HepG2 (cell line): ENCODE measurements around the gene ZBTB7B. TPM values are rescaled to one million over a fixed set of nuclear protein-coding genes. Genes with fewer than 3 reads are reported as not detected.

Source experiments
- AGO1 ChIP-seq: fragments of 200-400 bp; formaldehyde crosslinking; IDR thresholded peaks from 2 replicates; pipeline ENCODE4 v1.6.1; 2017; ENCODE audit warnings: mild to moderate bottlenecking, low read depth, low read length, moderate library complexity; ENCODE audit not compliant: poor library complexity, severe bottlenecking
- ATF7 ChIP-seq, 2 experiments: fragments of 450-650 bp in 1 of 2; sonication (generic) in 1 of 2; formaldehyde crosslinking in 1 of 2; IDR thresholded peaks; 2 replicates each; pipeline versions ENCODE4 v1.4.0 to v1.6.1; 2016 to 2020; ENCODE audit warnings: antibody characterized with exemption in 1 of 2, mild to moderate bottlenecking in 1 of 2, missing genetic modification reagents in 1 of 2
- CHD4 ChIP-seq: fragments of 200-600 bp; sonication (generic); IDR thresholded peaks from 2 replicates; pipeline ENCODE4 v1.7.0; 2017; ENCODE audit warnings: mild to moderate bottlenecking, low read length, borderline replicate concordance
- CREB1 ChIP-seq, 2 experiments: fragments of 450-650 bp in 1 of 2; IDR thresholded peaks; 2 replicates each; pipeline ENCODE4 v1.6.1; 2016 to 2017; ENCODE audit warnings: control low read depth in 1 of 2, mild to moderate bottlenecking in 1 of 2, missing compliant biosample characterization in 1 of 2, missing genetic modification characterization in 1 of 2
- FOXP1 ChIP-seq, 2 experiments: fragments of 450-650 bp in 1 of 2; IDR thresholded peaks; 2 replicates each; pipeline ENCODE4 v1.6.1; 2017 to 2018; ENCODE audit warnings: antibody characterized with exemption in 1 of 2
- HDAC1 ChIP-seq: sonication (generic); formaldehyde crosslinking; IDR thresholded peaks from 2 replicates; pipeline ENCODE4 v1.5.1; 2020; ENCODE audit warnings: mild to moderate bottlenecking, missing genetic modification reagents
- HDAC6 ChIP-seq: fragments of 200-600 bp; sonication (generic); IDR thresholded peaks from 2 replicates; pipeline ENCODE4 v1.7.0; 2017; ENCODE audit warnings: mild to moderate bottlenecking, antibody characterized with exemption, low read length, low read depth
- JUNB ChIP-seq: sonication (generic); formaldehyde crosslinking; IDR thresholded peaks from 2 replicates; pipeline ENCODE4 v1.8.0; 2022; ENCODE audit warnings: missing genetic modification reagents, mild to moderate bottlenecking, borderline replicate concordance
- KDM1A ChIP-seq: IDR thresholded peaks from 2 replicates; pipeline ENCODE4 v1.6.1; 2016; ENCODE audit warnings: missing compliant biosample characterization
- MED8 ChIP-seq: sonication (generic); formaldehyde crosslinking; IDR thresholded peaks from 2 replicates; pipeline ENCODE4 v1.8.1; 2023; ENCODE audit warnings: mild to moderate bottlenecking, missing genetic modification reagents; ENCODE audit not compliant: insufficient replicate concordance
- NFKB2 ChIP-seq: sonication (generic); formaldehyde crosslinking; IDR thresholded peaks from 2 replicates; pipeline ENCODE4 v1.4.0; 2020; ENCODE audit warnings: missing genetic modification reagents, borderline replicate concordance
- ZBTB7B ChIP-seq: sonication (generic); formaldehyde crosslinking; IDR thresholded peaks from 2 replicates; pipeline ENCODE4 v1.4.0; 2020; ENCODE audit warnings: missing genetic modification reagents
- ZNF549 ChIP-seq: sonication (generic); formaldehyde crosslinking; IDR thresholded peaks from 2 replicates; pipeline ENCODE4 v1.5.0; 2020; ENCODE audit warnings: missing genetic modification reagents
- ZNF572 ChIP-seq: sonication (generic); formaldehyde crosslinking; IDR thresholded peaks from 2 replicates; pipeline ENCODE4 v1.5.1; 2020; ENCODE audit warnings: mild to moderate bottlenecking, missing genetic modification reagents
- ZNF703 ChIP-seq: sonication (generic); formaldehyde crosslinking; IDR thresholded peaks from 2 replicates; pipeline ENCODE4 v1.5.1; 2020; ENCODE audit warnings: missing genetic modification reagents, mild to moderate bottlenecking, moderate library complexity, borderline replicate concordance
- ZSCAN31 ChIP-seq: sonication (generic); formaldehyde crosslinking; IDR thresholded peaks from 2 replicates; pipeline ENCODE4 v1.5.0; 2020; ENCODE audit warnings: low read depth, mild to moderate bottlenecking, missing genetic modification reagents
- polyA plus RNA-seq, 8 experiments: library from polyadenylated mRNA; depleted of rRNA in 3 of 8; stranded (reverse) in 7 of 8; unstranded in 1 of 8; fragments of >200 nt; fragmentation: Illumina TruSeq in 4 of 8; extraction: Trizol in 4 of 8; gene quantifications; 2 replicates each; pipeline versions ENCODE4 v1.2.1 to v1.2.3, GENCODE V29; 2011 to 2016; ENCODE audit warnings: low read depth in 4 of 8, missing spikeins in 1 of 8, mixed read lengths in 1 of 8; ENCODE audit not compliant: insufficient read depth in 1 of 8
- total RNA-seq, 5 experiments: library from RNA; depleted of rRNA; stranded (reverse); fragments of >200 nt; fragmentation: Illumina TruSeq; extraction: Trizol; gene quantifications; 2 replicates each; pipeline ENCODE4 v1.2.3, GENCODE V29; 2016; ENCODE audit warnings: low read depth in 1 of 5
- TF ChIP-seq, protein P1 (sequence below): sonication (generic); formaldehyde crosslinking; IDR thresholded peaks from 2 replicates; pipeline ENCODE4 v1.4.0; 2020; ENCODE audit warnings: mild to moderate bottlenecking, missing genetic modification reagents
- TF ChIP-seq, protein P2 (sequence below): IDR thresholded peaks from 2 replicates; pipeline ENCODE4 v1.6.1; 2016; ENCODE audit warnings: mild to moderate bottlenecking

The ZBTB7B gene
- total and polyA plus RNA-seq, 2 of the 13 experiments (the other 11 are each of a cell fraction or from before 2014, with no cell fraction given): 15.5 to 17.5 TPM

DNA sequence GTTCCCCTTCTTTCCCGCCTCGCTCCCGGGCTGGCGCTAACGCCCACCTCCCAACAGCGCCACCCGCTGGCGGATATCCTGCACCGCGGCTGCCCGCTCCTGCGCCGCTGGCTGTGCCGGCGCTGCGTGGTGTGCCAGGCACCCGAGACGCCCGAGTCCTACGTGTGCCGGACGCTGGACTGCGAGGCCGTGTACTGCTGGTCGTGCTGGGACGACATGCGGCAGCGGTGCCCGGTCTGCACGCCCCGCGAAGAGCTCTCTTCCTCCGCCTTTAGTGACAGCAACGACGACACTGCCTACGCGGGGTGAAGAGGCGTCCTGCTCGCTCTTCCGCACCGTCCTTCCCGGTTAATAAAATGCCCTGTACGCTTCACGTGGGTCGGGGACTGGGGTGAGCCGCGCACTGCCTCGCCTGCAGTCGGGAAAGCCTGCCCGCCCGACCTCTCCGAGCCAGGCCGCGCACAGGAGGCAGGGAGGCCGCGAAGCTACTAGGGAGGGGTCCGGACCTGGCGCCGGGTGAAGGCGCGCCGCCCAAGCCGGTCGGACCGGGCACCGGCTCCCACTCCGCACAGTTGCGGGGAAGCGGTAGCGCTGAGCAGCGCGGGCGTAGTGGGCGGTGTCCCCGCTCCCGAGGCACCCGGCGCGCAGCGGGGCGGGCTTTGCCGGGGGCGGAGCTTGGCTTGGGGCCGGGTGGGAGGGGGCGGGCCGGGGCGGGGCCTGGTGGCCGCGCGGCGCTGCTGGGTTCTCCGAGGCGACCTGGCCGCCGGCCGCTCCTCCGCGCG lies 48.1 kb downstream of the ZBTB7B start, which contains the start of gene ADAM15 (continued):
- 0 out of 2 replicates have a peak, but pooled peaks have one; percentile 19 for TF ChIP-seq CREB1 (IDR thresholded peaks at IDR 0.05)
- no peak for TF ChIP-seq CREB1 (CRISPR knock-in tag; IDR thresholded peaks at IDR 0.05)
- TF ChIP-seq ZNF572 (CRISPR knock-in tag): peak; percentile 98; the same call in 1 of the 2 replicates
- TF ChIP-seq HDAC1 (CRISPR knock-in tag): peak; percentile 91
- peak; percentile 78 for TF ChIP-seq AGO1
- TF ChIP-seq NFKB2 (CRISPR knock-in tag): peak; percentile 94
- peak; percentile 94; the same call in 1 of the 2 replicates for TF ChIP-seq ZSCAN31
- no peak for TF ChIP-seq JUNB (CRISPR knock-in tag)
- TF ChIP-seq FOXP1 (IDR thresholded peaks at IDR 0.05): no peak
- no peak for TF ChIP-seq FOXP1 (CRISPR knock-in tag; IDR thresholded peaks at IDR 0.05)
- 0 out of 2 replicates have a peak, but pooled peaks have one; percentile 32 for TF ChIP-seq KDM1A (CRISPR knock-in tag)
- peak; percentile 70 for TF ChIP-seq ZBTB7B (CRISPR knock-in tag)
- no peak for TF ChIP-seq ZNF549 (CRISPR knock-in tag)
- TF ChIP-seq, protein P1, sequence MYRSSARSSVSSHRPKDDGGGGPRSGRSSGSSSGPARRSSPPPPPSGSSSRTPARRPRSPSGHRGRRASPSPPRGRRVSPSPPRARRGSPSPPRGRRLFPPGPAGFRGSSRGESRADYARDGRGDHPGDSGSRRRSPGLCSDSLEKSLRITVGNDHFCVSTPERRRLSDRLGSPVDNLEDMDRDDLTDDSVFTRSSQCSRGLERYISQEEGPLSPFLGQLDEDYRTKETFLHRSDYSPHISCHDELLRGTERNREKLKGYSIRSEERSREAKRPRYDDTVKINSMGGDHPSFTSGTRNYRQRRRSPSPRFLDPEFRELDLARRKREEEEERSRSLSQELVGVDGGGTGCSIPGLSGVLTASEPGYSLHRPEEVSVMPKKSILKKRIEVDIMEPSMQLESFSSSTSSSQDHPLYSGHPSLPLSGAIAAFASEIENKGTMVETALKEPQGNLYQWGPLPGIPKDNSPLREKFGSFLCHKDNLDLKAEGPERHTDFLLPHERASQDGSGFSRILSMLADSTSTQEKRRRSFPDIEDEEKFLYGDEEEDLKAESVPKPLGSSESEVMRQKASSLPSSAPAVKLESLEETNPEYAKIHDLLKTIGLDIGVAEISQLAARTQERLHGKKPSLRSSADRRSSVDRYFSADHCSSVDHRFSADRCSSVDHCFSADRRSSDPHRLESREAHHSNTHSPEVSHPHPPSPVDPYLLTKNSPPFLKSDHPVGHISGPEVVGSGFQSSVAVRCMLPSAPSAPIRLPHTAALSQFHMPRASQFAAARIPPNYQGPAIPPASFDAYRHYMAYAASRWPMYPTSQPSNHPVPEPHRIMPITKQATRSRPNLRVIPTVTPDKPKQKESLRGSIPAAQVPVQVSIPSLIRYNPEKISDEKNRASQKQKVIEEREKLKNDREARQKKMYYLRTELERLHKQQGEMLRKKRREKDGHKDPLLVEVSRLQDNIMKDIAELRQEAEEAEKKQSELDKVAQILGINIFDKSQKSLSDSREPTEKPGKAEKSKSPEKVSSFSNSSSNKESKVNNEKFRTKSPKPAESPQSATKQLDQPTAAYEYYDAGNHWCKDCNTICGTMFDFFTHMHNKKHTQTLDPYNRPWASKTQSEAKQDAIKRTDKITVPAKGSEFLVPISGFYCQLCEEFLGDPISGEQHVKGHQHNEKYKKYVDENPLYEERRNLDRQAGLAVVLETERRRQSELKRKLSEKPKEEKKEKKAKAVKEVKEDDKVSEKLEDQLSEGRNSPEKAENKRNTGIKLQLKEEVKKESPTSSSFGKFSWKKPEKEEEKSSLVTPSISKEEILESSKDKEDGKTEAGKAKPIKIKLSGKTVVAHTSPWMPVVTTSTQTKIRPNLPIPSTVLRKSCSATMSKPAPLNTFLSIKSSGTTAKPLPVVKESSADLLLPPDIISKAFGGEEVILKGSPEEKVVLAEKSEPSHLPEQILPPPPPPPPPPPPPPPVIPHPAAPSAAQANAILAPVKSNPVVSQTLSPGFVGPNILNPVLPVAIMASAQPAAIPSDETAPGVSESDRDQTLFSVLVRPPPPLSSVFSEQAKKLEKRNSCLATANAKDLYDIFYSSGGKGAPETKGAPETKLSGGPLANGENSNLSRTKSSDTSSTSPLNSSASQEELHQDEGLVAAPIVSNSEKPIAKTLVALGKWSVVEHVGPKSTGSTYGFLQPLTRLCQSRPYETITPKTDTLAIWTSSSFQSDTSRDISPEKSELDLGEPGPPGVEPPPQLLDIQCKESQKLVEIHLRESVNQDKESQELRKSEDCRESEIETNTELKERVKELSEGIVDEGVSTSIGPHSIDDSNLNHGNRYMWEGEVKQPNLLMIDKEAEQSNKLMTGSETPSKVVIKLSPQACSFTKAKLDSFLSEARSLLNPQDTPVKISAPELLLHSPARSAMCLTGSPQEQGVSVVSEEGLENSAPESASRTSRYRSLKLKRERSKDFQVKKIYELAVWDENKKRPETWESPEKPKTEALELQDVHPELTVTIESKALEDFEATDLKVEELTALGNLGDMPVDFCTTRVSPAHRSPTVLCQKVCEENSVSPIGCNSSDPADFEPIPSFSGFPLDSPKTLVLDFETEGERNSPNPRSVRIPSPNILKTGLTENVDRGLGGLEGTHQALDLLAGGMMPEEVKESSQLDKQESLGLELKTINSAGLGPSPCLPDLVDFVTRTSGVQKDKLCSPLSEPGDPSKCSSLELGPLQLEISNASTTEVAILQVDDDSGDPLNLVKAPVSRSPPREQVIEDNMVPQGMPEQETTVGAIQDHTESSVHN (CRISPR knock-in tag): no peak; the same call in 1 of the 2 replicates
- no peak for TF ChIP-seq ATF7 (IDR thresholded peaks at IDR 0.05)
- no peak for TF ChIP-seq ATF7 (CRISPR knock-in tag; IDR thresholded peaks at IDR 0.05)
- no peak for TF ChIP-seq CHD4
- TF ChIP-seq, protein P2, sequence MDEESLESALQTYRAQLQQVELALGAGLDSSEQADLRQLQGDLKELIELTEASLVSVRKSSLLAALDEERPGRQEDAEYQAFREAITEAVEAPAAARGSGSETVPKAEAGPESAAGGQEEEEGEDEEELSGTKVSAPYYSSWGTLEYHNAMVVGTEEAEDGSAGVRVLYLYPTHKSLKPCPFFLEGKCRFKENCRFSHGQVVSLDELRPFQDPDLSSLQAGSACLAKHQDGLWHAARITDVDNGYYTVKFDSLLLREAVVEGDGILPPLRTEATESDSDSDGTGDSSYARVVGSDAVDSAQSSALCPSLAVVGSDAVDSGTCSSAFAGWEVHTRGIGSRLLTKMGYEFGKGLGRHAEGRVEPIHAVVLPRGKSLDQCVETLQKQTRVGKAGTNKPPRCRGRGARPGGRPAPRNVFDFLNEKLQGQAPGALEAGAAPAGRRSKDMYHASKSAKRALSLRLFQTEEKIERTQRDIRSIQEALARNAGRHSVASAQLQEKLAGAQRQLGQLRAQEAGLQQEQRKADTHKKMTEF (CRISPR knock-in tag): peak; percentile 87
- no peak for TF ChIP-seq MED8 (CRISPR knock-in tag)
- TF ChIP-seq ZNF703: no peak
- TF ChIP-seq HDAC6: no peak
